Stimulated activated CD8-positive, alpha-beta memory T cell treated with anti-CD3 and anti-CD28 coated beads, Interleukin-2, amount 100 ng/mL, for 1 hour (primary cell): ENCODE results near the gene DPP6.
"Not testable (repeated sequence)": the region's sequence is repeated elsewhere in the genome, so short reads cannot be mapped to it uniquely, and the experiment has no call there.

Experiments
- DNase-seq, 2 donors: peaks; one replicate each; pipeline ENCODE4 v3.0.0-alpha.2; 2020; ENCODE audit warnings: low read depth in 2 of 2

DPP6 gene

GRCh38 chr7:154909241-154910105 is 857.3 kb downstream of the DPP6 start:
- DNase-seq, result no peak

GRCh38 chr7:154910125-154910524 is 857.9 kb downstream of the DPP6 start:
- no peak for DNase-seq

- no peak for DNase-seq
Observed at GRCh38 chr7:154910977-154911376, 858.8 kb downstream of the DPP6 start.

- no peak for DNase-seq
Observed at GRCh38 chr7:154911411-154911810, 859.2 kb downstream of the DPP6 start.

- DNase-seq, result no peak
Observed at GRCh38 chr7:154911862-154912455, 859.8 kb downstream of the DPP6 start.

GRCh38 chr7:154912871-154913637 is 860.9 kb downstream of the DPP6 start:
- DNase-seq, result no peak

GRCh38 chr7:154913638-154914307 is 861.6 kb downstream of the DPP6 start:
- peak; percentile 75 to 79 for DNase-seq

GRCh38 chr7:154914308-154914995 is 862.3 kb downstream of the DPP6 start:
- DNase-seq, result no peak

GRCh38 chr7:154914996-154915380 is 862.8 kb downstream of the DPP6 start:
- no peak for DNase-seq

- DNase-seq, result no peak
Observed at GRCh38 chr7:154915600-154915999, 863.4 kb downstream of the DPP6 start.

- no peak for DNase-seq
Observed at GRCh38 chr7:154916381-154916780, 864.2 kb downstream of the DPP6 start.

GRCh38 chr7:154916856-154917807 is 864.9 kb downstream of the DPP6 start:
- DNase-seq, result no peak

- no peak for DNase-seq
Observed at GRCh38 chr7:154917808-154918160, 865.6 kb downstream of the DPP6 start.

GRCh38 chr7:154918266-154918665 is 866.1 kb downstream of the DPP6 start:
- no peak for DNase-seq

GRCh38 chr7:154918741-154919140 is 866.5 kb downstream of the DPP6 start:
- no peak for DNase-seq

GRCh38 chr7:154919344-154920225 is 867.4 kb downstream of the DPP6 start:
- DNase-seq, result no peak

- not testable (repeated sequence) for DNase-seq
Observed at GRCh38 chr7:154922472-154922871, 870.3 kb downstream of the DPP6 start.

- peak; percentile 54 to 62 for DNase-seq
Observed at GRCh38 chr7:154927624-154928125, 875.5 kb downstream of the DPP6 start.
